Natural killer cell (primary cell): Measurements from ENCODE around the gene MIF4GD. TPM values are rescaled to one million over a fixed set of nuclear protein-coding genes. Genes with fewer than 3 reads are reported as not detected.
"Not testable (repeated sequence)": the region's sequence is repeated elsewhere in the genome, so short reads cannot be mapped to it uniquely, and the experiment has no call there.

Experiments
- ATAC-seq, 3 donors: fragments of 150-1000 bp in 2 of 3; fragments of 200-7000 bp in 1 of 3; cut with Tn5 transposase; 1 replicate in 1 of 3; 2 replicates in 2 of 3; pipeline ENCODE4 v1.10.0; 2021; ENCODE audit warnings: mild to moderate bottlenecking in 2 of 3, moderate library complexity in 2 of 3
- DNase-seq, 2 donors: peaks; one replicate each; pipeline versions ENCODE4 v3.0.0 to v3.0.0-alpha.2; 2013 to 2021; ENCODE audit warnings: mixed read lengths in 1 of 2
- H3K27ac ChIP-seq: one replicate; pipeline ENCODE4 v1.5.1; 2013; ENCODE audit warnings: mild to moderate bottlenecking, low read length
- H3K27me3 ChIP-seq: one replicate; pipeline ENCODE4 v1.6.1; 2013; ENCODE audit warnings: low read length; ENCODE audit not compliant: control insufficient read depth, insufficient read depth
- H3K36me3 ChIP-seq: one replicate; pipeline ENCODE4 v1.6.1; 2013; ENCODE audit warnings: low read length; ENCODE audit not compliant: control insufficient read depth, insufficient read depth
- H3K4me1 ChIP-seq: one replicate; pipeline ENCODE4 v1.6.1; 2013; ENCODE audit warnings: low read length; ENCODE audit not compliant: control insufficient read depth, insufficient read depth
- H3K4me3 ChIP-seq: one replicate; pipeline ENCODE4 v1.5.1; 2013; ENCODE audit warnings: low read length
- H3K9me3 ChIP-seq: one replicate; pipeline ENCODE4 v1.6.1; 2013; ENCODE audit warnings: low read length; ENCODE audit not compliant: control insufficient read depth, insufficient read depth
- H3K27ac Mint-ChIP-seq, 2 donors: one replicate each; pipeline ENCODE4 v1.8.0; 2022; ENCODE audit warnings: mild to moderate bottlenecking in 2 of 2, mixed read lengths in 2 of 2, moderate library complexity in 1 of 2
- H3K27me3 Mint-ChIP-seq, 2 donors: one replicate each; pipeline ENCODE4 v1.8.0; 2022; ENCODE audit warnings: low read depth in 2 of 2, mixed read lengths in 2 of 2
- H3K36me3 Mint-ChIP-seq: one replicate; pipeline ENCODE4 v1.8.0; 2022; ENCODE audit warnings: mixed read lengths
- H3K4me1 Mint-ChIP-seq, 2 donors: one replicate each; pipeline ENCODE4 v1.8.0; 2022; ENCODE audit warnings: mixed read lengths in 2 of 2
- H3K4me3 Mint-ChIP-seq: one replicate; pipeline ENCODE4 v1.8.0; 2022; ENCODE audit warnings: mild to moderate bottlenecking, moderate library complexity, mixed read lengths
- H3K9me3 Mint-ChIP-seq, 2 donors: one replicate each; pipeline ENCODE4 v1.8.0; 2022; ENCODE audit warnings: mixed read lengths in 2 of 2
- CTCF ChIP-seq: fragments of 200-600 bp; IDR thresholded peaks from one replicate; pipeline ENCODE4 v1.8.0; 2022; ENCODE audit warnings: antibody characterized with exemption
- WGBS: methylation state at CpG from one replicate; pipeline ENCODE4 v1.1.7; 2013; ENCODE audit warnings: missing lambda C conversion rate; ENCODE audit not compliant: insufficient coverage; 5-methylcytosine and 5-hydroxymethylcytosine counted together
- intact Hi-C: fragments of 100-400 bp; cut with micrococcal nuclease; formaldehyde crosslinking; loops from one replicate; pipeline ENCODE4 v1.14.2; 2022
- total RNA-seq, 4 donors: library from RNA; stranded (reverse); fragments of 120-200 nt in 1 of 4; gene quantifications; one replicate each; pipeline versions ENCODE4 v1.2.3 to v1.2.4, GENCODE V29; 2013 to 2022

The MIF4GD gene
- total RNA-seq, 3 donors from 2014 or later (not counting 1 experiment from before 2014, with no cell fraction given), result 44.5 to 56.9 (median 50.3) TPM

DNA sequence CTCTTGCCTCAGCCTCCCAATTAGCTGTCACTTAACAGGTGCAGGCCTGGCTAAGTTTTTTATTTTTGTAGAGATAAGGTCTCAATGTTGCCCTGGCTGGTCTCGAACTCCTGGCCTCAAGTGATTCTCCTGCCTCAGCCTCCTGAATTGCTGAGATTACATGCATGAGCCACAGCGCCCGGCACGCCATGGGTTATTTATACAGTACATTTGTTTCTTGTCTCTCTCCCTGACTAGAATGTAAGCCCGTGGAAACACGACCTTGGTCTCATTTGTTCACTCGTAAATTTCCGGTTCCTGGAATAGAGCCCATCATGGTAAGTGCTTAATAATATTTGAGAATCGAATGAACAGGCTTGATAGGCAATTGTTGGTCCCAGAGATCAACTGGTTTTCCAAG is 16.2 kb upstream of the MIF4GD start:
- Histone ChIP-seq H3K9me3 (no peaks in the 10 kb centered on the region), H3K4me1 (peaks cover 13% of the 10 kb centered on the region), H3K4me3 (no peak overlapping the region), H3K27me3 (no peaks in the 10 kb centered on the region), H3K27ac (no peak overlapping the region), H3K36me3 (peaks cover 5% of the 10 kb centered on the region)
- intact Hi-C loops, result loop anchor here (5.0 kb wide), 1 partner anchor 230 kb away; the partner anchor contains the start of genes CASKIN2 and TSEN54
- H3K27ac Mint-ChIP-seq, result no peak overlapping the region
- WGBS, result 97% methylated on average over 9 of the region's 9 CpGs
- peaks cover 15 to 19% of the 10 kb centered on the region in 2 donors for H3K4me1 Mint-ChIP-seq
- H3K27me3 Mint-ChIP-seq, result no peaks in the 10 kb centered on the region
- no peaks in the 10 kb centered on the region for H3K36me3 Mint-ChIP-seq
- H3K9me3 Mint-ChIP-seq, result no peaks in the 10 kb centered on the region
- DNase-seq (no peak), ATAC-seq (no peak)
- no peak for TF ChIP-seq CTCF
- peak overlapping the region; percentile 4 for H3K4me3 Mint-ChIP-seq

- peaks cover 11% of the 10 kb centered on the region for H3K36me3 ChIP-seq
- H3K4me1 Mint-ChIP-seq, result peaks cover 15 to 19% of the 10 kb centered on the region in 2 donors
Observed at GRCh38 chr17:75285123-75285522, 14.1 kb upstream of the MIF4GD start.

GRCh38 chr17:75280189-75280588 is 9.2 kb upstream of the MIF4GD start:
- H3K4me3 ChIP-seq, H3K4me1 Mint-ChIP-seq, H3K9me3 Mint-ChIP-seq, H3K4me3 Mint-ChIP-seq, H3K36me3 Mint-ChIP-seq, ATAC-seq, H3K27me3 Mint-ChIP-seq, intact Hi-C loops, H3K27me3 ChIP-seq, H3K27ac Mint-ChIP-seq, DNase-seq, H3K4me1 ChIP-seq, H3K9me3 ChIP-seq, H3K27ac ChIP-seq: not testable (repeated sequence)
- peaks cover 13% of the 10 kb centered on the region for H3K36me3 ChIP-seq
- WGBS, result 96% methylated on average over 4 of the region's 4 CpGs

More at GRCh38 chr17:75285123-75285522, 14.1 kb upstream of the MIF4GD start:
- no peak for ATAC-seq
- Histone ChIP-seq H3K27ac (no peak overlapping the region), H3K27me3 (no peaks in the 10 kb centered on the region), H3K4me1 (peaks cover 10% of the 10 kb centered on the region), H3K4me3 (no peak overlapping the region), H3K9me3 (no peaks in the 10 kb centered on the region)
- intact Hi-C loops, result loop anchor here (5.0 kb wide), 1 partner anchor 232 kb away; the partner anchor contains the start of genes CASKIN2 and TSEN54
- Mint-ChIP-seq H3K9me3 (no peaks in the 10 kb centered on the region), H3K36me3 (no peaks in the 10 kb centered on the region), H3K27ac (no peak overlapping the region), H3K27me3 (no peaks in the 10 kb centered on the region), H3K4me3 (no peak overlapping the region)
- 83% methylated on average over 6 of the region's 6 CpGs for WGBS
- no peak for TF ChIP-seq CTCF
- no peak for DNase-seq

DNA sequence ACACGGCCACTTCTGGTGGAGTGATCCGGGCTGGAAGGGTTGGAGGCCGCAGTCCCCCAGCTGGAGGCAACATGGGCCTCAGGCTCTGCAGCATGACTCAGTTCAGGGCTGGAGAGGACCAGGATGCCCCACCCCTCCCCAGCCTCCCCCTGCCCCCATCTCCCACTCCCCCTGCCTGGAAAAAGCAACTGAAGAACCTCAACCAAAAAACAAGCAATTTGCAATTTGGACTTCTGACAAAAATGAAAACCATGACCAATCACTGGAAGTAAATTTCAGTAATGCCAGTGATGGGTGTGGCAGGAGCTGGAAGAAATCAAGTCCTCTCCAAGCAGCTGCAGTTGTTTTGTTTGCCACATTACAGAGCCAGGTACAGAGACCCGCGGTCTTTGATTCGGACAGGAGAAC is 6.6 kb upstream of the MIF4GD start:
- no peaks in the 10 kb centered on the region for H3K27me3 Mint-ChIP-seq
- H3K4me1 Mint-ChIP-seq, result peaks cover 0 to 4% of the 10 kb centered on the region in 2 donors
- intact Hi-C loops, result no loop called here
- 97% methylated on average over 6 of the region's 6 CpGs for WGBS
- H3K27ac Mint-ChIP-seq, result no peak overlapping the region
- H3K36me3 Mint-ChIP-seq, result no peaks in the 10 kb centered on the region
- peaks cover 5% of the 10 kb centered on the region for H3K4me1 ChIP-seq
- no peaks in the 10 kb centered on the region for H3K9me3 Mint-ChIP-seq
- peaks cover 15% of the 10 kb centered on the region for H3K36me3 ChIP-seq
- H3K4me3 Mint-ChIP-seq, result no peak overlapping the region
- DNase-seq (no peak), ATAC-seq (no peak)
- no peak overlapping the region for H3K4me3 ChIP-seq
- H3K27ac ChIP-seq, result no peak overlapping the region
- no peak for TF ChIP-seq CTCF
- no peaks in the 10 kb centered on the region for H3K27me3 ChIP-seq
- no peaks in the 10 kb centered on the region for H3K9me3 ChIP-seq
